NB4 (cell line): Measurements from ENCODE around the gene CD96.

Source experiments
- DNase-seq: peaks from one replicate; pipeline ENCODE4 v3.0.0; 2010; ENCODE audit warnings: low read depth
- H3K4me3 ChIP-seq: one replicate; pipeline ENCODE4 v1.5.1; 2011; ENCODE audit warnings: mild to moderate bottlenecking, low read depth, low read length, moderate library complexity
- CTCF ChIP-seq: IDR thresholded peaks from one replicate; pipeline ENCODE4 v1.5.1; 2012; ENCODE audit warnings: low read depth, low read length
- MAX ChIP-seq: IDR thresholded peaks from 2 replicates; pipeline ENCODE4 v1.6.1; 2011; ENCODE audit warnings: low read depth, low read length
- MYC ChIP-seq: IDR thresholded peaks from 2 replicates; pipeline ENCODE4 v1.6.1; 2011; ENCODE audit warnings: low read depth, low read length
- POLR2A ChIP-seq: IDR thresholded peaks from 2 replicates; pipeline ENCODE4 v1.6.1; 2011; ENCODE audit warnings: mild to moderate bottlenecking; ENCODE audit not compliant: insufficient read length; ENCODE audit errors: extremely low read depth

CD96 gene

GRCh38 chr3:111595232-111595631 is 53.2 kb downstream of the CD96 start, which contains the start of gene ZBED2:
ZBED2 (minus strand) TSS chr3:111595346; CDS start chr3:111594201, 1,145 bp downstream.
- DNase-seq = no peak
- H3K4me3 ChIP-seq = no peak within 1 kb of the TSS
- no peak for TF ChIP-seq POLR2A
- no peak for TF ChIP-seq MYC
- no peak for TF ChIP-seq CTCF
- TF ChIP-seq MAX = no peak

GRCh38 chr3:111596328-111596727 is 54.3 kb downstream of the CD96 start:
- H3K4me3 ChIP-seq = no peak overlapping the region
- no peak for DNase-seq
- TF ChIP-seq MYC (no peak), CTCF (no peak), POLR2A (no peak), MAX (no peak)

- TF ChIP-seq CTCF (no peak), MAX (no peak), POLR2A (no peak), MYC (no peak)
- H3K4me3 ChIP-seq = no peak overlapping the region
- no peak for DNase-seq
These were observed 56.1 kb downstream of the CD96 start for GRCh38 chr3:111598139-111598538.

GRCh38 chr3:111598552-111598951 is 56.6 kb downstream of the CD96 start:
- DNase-seq = no peak
- no peak overlapping the region for H3K4me3 ChIP-seq
- TF ChIP-seq MAX (no peak), CTCF (no peak), POLR2A (no peak), MYC (no peak)

- no peak for DNase-seq
These were observed 59.8 kb downstream of the CD96 start for GRCh38 chr3:111601810-111602209.

More at GRCh38 chr3:111601810-111602209, 59.8 kb downstream of the CD96 start:
- H3K4me3 ChIP-seq = no peak overlapping the region
- TF ChIP-seq MAX (no peak), MYC (no peak), POLR2A (no peak), CTCF (no peak)
